PC-3 (cell line): ENCODE measurements around the gene CENPT.

Experiments
- EZH2 ChIP-seq: fragments of 300-600 bp; sonication (generic); IDR thresholded peaks from one replicate; pipeline ENCODE4 v1.6.1; 2017; ENCODE audit warnings: antibody characterized with exemption, mild to moderate bottlenecking, low read length; ENCODE audit not compliant: unreplicated experiment
- EZH2phosphoT487 ChIP-seq: fragments of 300-600 bp; sonication (generic); IDR thresholded peaks from 2 replicates; pipeline ENCODE4 v1.6.1; 2018; ENCODE audit warnings: mild to moderate bottlenecking, antibody characterized with exemption, low read length, borderline replicate concordance
- TF ChIP-seq, protein P1 (sequence below): fragments of 300-600 bp; sonication (generic); conservative IDR thresholded peaks from 2 replicates; pipeline ENCODE4 v1.5.1; 2017; ENCODE audit warnings: antibody characterized with exemption, low read depth, mild to moderate bottlenecking, low read length

DNA sequence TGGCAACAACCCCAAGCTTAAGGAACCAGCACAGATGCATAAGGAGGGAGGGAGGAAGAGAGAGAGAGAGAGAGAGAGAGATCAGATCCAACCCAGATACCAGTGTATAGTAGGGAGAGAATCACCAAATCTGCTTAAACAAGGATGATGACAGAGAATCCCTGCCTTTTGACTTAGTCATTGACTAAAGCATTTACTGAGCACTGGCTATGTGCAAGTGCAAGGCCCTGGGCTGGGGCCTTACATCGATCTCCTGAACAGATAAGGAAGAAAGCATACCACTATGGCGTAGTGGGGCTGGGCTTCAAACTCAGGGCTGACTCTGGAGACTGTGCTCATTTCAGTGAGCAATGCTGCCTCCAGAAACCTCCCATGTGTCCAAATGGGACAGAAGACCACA lies 25.0 kb downstream of the CENPT start:
- TF ChIP-seq, protein P1, sequence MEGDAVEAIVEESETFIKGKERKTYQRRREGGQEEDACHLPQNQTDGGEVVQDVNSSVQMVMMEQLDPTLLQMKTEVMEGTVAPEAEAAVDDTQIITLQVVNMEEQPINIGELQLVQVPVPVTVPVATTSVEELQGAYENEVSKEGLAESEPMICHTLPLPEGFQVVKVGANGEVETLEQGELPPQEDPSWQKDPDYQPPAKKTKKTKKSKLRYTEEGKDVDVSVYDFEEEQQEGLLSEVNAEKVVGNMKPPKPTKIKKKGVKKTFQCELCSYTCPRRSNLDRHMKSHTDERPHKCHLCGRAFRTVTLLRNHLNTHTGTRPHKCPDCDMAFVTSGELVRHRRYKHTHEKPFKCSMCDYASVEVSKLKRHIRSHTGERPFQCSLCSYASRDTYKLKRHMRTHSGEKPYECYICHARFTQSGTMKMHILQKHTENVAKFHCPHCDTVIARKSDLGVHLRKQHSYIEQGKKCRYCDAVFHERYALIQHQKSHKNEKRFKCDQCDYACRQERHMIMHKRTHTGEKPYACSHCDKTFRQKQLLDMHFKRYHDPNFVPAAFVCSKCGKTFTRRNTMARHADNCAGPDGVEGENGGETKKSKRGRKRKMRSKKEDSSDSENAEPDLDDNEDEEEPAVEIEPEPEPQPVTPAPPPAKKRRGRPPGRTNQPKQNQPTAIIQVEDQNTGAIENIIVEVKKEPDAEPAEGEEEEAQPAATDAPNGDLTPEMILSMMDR, result no peak
- TF ChIP-seq EZH2phosphoT487 (no peak), EZH2 (no peak)
